Measurements from ENCODE around the gene ZNF324.

ZNF324 gene

DNA sequence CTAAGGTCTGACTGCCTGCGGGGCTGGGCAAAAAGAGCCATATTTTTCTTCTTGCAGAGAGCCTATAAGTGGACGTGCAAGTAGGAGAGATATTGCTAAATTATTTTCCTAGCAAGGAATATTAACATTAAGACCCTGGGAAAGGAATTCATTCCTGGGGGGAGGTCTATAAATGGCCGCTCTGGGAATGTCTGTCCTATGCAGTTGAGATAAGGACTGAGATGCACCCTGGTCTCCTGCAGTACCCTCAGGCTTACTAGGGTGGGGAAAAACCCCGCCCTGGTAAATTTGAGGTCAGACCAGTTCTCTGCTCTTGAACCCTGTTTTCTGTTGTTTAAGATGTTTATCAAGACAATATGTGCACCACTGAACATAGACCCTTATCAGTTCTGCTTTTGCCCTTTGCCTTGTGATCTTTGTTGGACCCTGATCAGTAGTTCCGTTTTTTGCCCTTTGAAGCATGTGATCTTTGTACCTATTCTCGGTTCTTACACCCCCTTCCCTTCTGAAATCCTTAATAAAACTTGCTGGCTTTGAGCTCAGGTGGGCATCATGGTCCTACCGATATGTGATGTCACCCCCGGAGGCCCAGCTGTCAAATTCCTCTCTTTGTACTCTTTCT lies 40.8 kb downstream of the ZNF324 start:
- DNase-seq, result peak; percentile 26

DNA sequence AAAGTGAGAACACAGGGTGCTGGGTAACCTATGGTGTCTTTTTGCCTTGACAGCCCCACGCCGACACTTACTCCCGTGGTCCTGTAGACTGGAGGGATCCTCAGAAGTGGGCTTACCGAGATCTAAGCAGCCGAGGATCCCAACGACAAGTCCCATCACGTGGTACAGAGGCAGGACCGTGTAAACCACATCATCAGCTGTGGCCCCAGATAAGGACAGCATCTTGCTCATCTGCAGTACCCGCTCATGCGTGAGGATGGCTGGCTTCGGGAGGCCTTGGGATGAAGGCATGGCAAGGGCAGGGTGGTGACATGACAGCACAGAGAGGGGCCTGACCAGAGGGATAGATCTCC lies 42.8 kb downstream of the ZNF324 start:
- peak; percentile 97 for DNase-seq

DNA sequence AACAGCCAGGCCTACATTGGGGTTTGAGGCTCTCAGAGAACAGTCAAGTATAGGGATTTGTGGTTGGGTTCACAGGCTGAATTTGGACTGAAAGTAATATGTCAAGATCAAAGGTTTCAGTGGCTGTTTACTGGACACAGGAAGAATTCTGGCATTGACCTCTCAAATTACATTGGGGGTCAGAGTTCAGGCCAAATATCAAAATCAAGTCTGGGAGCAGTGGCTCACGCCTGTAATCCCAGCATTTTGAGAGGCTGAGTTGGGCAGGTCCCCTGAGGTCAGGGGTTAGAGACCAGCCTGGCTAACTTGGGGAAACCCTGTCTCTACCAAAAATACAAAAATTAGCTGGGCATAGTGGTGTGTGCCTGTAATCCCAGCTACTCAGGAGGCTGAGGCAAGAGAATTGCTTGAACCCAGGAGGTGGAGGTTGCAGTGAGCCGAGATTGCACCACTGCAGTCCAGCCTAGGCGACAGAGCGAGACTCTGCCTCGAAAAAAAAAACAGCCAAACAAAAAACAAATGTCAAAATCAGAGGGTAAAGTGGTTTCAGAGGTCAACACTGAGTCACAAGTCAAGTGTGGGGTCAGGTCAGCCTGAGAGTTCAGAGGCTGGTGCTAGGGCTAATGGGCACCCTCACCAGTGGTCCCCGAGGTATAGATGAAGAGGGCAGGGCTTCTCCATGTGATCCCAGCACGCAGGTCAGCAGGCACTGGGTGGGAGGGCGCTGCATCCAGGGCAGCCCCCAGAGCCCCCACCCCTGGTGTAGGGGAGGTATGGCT lies 43.4 kb downstream of the ZNF324 start:
- DNase-seq, result no peak

DNA sequence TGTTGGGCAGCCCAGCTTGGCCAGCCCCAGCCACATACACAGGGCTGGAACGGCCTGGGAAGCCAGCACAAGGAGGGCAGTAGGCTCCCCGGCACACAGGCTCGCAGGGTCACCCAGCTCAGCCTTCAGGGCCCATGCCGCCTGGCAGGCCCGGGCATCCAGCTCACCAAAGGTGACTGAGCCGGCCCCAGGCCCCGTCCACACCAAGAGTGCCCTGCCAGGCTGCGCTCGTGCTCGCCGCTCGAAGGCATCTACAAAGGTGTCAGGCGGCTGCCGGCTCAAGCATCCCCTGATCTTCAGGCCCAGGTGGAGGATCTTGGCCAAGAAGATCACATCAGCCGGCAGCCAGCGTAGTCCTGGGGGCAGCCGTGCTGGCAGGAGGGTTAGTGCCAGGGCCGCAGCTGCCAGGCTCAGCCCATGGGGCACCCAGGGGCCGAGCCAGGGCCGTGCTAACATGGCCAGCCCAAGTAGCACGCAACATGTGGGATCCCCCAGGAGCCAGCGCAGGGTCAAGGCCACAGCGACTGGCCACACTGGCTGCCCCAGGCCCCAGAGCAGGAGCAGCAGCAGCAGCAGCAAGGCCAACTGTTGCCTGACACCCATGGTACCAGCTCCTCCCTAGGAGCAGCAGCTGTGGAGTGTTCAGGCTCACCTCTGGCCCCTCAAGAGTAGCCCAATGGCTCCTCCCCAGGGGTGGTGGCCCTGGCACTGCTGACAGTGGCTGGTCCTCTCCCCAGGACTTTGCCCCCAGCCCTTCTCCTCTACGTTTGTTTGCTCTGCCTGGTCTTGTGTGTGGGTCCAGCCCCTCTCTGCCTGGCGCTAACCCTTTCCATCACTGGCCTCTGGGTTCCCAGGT lies 44.7 kb downstream of the ZNF324 start, which contains the start of gene SLC27A5:
Gene SLC27A5, minus strand, starts transcription at position 640 of the 856 bp plus-strand sequence. Its CDS starts 37 bp downstream, at position 603.
- no peak for DNase-seq

DNA sequence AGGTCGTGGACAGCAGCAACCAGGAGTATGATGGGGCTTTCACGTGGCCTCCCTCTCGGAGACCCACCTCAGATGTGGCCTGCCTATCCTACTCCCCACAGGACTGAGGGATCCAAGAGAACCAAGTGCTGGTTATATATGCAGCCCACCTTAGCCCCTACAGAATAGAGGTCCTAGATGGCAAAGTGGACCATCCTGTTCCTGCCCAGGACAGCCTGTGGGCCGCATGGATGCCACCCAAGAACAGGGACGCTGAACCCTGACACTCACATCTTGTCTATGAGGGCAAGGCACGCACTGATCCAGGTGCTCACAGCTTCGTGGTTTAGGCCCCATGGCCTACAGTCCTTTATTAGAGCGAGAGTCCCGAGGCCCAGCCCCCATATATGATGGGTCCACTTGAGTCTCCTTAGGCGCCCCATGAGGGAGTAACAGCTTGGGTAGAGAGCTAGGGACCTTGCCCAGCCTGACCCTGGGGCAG lies 46.4 kb downstream of the ZNF324 start:
- DNase-seq, result no peak

DNA sequence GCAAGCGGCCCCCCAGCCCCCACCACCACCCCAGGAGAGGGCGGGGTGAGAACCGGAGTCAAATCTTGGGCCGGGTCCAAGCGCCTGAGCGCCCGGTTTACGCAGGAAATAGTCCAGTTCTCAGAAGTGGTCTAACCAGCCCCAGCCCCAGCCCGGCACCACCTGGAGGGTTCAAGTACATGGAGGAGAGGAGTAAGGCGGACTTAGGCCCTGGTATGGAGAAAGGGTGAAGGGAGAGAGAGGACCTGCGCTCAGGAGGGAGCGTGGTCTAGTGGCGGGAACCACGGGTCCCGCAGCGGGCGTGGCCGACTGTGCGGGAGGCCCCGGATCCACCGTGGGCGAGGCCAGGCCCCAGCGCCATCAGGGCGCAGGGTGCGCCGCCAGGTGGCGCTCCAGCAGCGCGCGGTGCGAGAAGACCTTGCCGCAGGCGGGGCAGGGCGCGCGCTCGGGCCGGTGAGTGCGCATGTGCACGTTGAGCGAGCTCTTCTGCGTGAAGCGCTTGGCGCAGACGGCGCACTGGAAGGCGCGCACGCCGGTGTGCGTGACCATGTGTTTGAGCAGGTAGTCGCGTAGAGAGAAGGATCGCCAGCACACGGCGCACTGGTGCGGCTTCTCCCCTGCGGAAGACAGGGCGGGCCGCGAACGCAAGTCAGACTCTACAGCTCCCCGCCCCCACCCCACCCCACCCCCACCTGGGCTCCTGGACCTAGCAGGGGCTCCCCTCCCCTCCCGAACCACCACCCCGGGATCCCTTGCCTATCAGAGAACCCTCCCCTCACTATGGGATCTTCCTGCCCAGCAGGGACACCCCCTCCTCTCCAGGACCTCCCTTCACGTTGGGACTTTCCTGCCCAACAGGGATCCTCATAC lies 47.0 kb downstream of the ZNF324 start:
- DNase-seq, result peak; percentile 99

DNA sequence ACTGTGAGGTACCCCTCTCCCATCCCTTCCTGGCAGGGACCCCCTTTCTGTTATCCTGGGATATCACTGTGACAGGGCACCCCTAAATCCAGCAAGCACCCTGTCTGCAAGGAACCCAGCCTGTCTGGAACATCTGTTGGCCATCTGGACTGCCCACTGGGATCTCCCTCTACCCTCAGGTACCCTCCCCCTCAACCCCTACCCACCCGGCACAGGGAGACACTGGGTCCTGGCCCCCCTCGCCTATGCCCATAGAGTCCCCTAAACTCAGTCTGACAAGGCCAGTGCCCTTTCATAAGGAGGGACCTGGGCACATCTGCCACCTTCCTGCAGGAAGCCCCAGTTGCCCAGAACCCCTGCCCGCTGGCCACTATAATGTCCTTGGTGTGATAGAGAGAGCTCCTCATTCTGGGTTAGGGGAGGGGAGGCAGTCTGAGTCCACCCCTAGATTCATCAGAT lies 47.7 kb downstream of the ZNF324 start:
- DNase-seq, result peak; percentile 37

DNA sequence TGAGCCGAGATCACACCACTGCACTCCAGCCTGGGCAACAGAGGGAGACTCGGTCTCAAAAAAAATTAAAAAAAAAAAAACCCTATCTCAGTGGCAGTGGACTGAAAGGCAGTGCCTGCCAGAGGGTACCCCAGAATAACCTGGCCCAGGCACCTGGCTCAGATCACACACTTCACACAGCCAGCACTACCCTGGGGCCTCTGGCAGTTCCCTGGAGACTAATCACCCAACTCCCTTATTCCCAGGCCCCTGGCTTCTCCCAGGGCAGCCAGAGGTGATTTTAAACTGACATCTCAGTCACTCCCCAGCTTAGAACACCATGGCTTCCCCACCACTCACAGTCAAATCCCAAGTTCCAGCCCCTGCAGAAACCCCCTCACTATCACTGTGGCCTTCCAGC lies 48.4 kb downstream of the ZNF324 start:
- DNase-seq, result no peak

DNA sequence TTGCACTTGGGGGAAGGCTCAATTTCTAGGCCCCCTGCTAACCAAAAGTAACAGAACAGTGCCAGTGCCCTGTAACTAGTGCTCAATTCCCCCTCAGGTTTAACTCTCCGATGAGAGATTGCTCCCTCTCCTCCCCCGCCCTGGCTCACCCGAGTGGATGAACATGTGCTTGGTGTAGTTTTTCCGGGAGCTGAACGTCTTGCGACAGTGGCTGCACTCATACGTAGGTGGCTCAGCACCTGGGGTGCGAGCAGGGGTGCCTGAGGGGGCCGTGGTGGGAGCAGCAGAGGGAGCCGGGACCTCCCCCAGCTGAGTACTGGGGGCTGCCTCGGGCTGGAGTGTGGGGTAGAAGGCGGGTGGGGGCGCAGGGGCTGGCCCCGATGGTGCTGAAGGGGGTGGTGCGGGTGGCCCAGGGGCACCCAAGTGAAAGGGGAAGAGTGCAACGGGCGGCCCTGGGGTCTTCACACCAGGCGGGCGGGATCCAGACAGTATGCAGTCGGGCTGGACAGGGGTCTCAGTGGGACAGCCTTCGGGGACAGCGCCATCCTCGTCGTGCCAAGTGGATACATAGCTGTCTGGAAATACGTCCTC lies 49.5 kb downstream of the ZNF324 start:
- DNase-seq, result no peak

DNA sequence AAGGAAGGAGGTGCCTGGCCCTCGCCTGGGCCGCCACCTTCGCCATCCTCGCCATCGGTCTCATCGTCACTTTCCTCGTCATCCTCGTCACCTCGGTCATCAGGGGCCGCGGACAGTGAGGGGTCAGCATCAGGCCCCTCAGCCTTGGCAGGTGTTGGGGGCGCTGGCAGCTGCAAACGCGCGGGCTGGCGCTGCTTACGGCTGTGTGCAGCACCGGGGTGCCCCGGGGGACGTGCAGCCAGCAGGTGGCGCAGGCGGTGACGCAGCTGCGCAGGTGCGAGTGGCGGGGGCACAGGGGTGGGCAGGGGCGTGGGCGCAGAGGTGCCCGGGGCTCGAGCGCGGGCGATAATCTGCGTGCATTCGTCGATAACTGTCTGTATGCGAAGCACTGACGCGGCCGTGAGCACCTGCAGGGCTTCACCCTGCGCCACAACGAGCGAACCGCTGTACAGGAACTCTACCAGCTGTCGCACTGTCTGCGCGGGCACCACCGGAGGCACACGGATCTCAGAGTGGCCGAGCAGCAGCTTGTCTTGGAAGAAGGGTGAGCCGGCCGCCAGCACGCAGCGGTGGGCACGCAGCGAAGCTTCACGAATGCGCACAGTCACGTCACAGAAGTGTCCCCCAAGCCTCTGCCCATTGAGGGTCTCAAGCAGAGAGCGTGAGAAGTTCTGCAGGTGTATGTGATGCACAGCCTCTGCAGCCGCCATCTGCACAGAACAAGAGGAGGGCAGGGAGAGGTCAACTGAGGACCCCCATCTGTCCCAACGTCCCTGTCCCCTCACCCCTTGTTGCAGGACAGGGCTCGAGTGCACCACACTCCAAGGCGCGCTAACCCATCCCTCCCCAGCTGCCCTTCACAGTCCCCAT lies 50.3 kb downstream of the ZNF324 start:
- no peak for DNase-seq

DNA sequence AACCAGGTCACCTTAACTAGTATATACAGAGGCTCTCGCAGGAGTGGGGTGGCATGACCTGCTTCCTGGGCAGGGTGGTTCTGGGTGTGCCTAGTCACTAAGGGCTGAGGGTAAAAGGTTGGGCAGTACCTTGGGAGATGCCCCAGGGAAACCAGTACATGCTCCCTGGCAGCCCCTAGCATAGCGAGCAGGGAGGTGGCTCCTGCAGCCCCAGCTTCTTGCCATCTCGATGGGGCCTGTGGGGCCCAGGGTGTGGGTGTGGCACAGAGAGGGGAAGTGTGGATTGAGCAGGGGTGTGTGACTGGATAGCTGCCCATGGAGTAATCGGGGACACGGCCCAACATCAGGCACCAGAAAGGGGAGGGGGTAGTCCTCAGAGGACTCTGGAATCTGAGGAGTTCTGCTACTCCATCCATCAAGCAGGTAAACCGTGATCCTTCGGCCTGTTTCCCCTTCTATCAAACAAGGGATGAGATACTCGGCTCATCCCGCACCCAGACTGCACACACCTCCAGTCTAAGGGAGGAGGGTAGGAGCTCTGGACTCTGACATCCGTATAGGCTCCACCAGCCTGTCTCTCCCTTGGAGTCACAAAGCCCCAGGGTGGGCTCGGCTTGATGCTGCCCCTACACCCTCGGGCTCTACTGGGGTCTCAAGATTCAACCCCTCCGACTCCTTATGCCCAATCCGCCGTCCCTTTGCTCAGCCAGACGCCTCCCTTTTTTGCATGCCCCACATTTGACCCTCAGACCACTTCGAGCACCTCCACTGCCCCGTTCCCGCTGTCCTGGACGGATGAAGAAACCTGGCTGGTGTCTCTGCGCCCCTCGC lies 51.6 kb downstream of the ZNF324 start:
- DNase-seq, result peak; percentile 61

DNA sequence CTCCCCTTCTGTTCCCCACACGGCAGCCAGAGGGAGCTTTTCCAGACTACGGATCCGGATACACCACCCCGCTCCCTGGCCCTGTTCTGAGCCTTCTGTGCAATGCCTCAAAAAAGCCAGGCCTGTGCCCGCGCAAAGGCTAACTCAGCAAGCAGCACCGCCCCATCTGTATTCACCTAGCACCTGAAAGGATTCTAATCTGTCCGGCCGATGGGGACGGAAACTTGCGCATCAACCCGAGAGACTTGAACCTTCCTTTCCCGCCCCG lies 52.1 kb downstream of the ZNF324 start:
- peak; percentile 89 for DNase-seq

DNA sequence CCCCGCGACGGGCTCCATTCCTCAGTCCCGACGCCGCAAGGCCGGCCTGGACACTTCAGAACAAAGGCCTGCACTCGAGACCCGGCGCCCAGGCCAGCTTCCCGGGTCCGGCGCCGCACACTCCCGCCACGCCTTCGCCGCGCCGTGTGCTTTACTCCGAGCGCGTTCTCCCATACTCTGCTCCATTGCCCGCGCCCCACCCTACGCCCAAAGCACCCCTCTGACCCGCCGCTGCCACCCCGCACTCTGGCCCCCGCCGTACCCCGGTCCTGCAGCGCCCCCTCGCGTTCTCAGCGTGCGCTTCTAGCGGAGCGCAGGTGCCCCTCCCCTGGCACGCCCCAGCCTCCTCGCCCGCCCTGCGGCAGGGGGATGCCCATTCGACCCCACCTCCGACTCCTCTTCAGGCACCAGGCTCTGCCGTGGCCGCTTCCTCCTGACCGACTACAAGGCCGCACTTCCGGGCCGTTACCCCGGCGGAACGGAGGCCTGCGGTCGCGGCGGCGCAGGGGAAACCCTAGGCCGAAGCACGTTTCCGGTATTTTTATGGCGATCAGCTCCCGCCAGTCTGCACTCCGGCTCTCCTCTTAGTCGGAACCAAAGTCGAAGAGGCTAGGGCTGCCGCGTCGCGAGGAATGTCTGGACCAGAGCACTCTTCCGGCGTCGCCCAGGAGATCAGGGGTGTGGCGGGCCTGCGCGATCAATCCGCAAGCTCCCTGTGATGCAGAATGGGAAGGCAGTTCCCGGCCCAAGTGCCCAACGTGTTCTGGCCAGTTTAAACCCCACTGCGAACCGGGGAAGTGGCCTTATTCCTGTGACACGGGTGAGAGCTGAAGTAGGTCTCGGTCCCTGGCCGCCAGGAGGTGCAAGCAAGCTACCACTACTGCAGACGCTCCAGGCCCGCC lies 52.7 kb downstream of the ZNF324 start, which contains the start of gene ZBTB45:
Gene ZBTB45, minus strand, starts transcription at position 456 of the 902 bp plus-strand sequence. CDS start 2,137 bp downstream, outside the sequence.
- DNase-seq, result peak; percentile 99

DNA sequence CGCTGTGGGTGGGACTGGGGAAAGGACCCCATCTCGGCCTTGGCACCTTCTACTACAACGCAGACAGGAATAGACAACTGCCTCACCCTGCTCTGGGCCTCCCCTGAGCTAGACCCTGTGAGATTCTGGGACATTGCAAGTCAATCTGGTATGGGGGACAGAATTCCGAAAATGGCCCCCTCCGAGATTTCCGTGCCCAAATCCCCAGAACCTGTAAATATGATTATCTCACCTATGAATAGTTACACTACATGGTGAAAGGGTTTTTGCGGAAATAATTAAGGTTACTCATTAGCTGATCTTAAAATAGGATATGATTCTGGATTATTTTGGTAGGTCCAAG lies 53.3 kb downstream of the ZNF324 start:
- DNase-seq, result no peak

DNA sequence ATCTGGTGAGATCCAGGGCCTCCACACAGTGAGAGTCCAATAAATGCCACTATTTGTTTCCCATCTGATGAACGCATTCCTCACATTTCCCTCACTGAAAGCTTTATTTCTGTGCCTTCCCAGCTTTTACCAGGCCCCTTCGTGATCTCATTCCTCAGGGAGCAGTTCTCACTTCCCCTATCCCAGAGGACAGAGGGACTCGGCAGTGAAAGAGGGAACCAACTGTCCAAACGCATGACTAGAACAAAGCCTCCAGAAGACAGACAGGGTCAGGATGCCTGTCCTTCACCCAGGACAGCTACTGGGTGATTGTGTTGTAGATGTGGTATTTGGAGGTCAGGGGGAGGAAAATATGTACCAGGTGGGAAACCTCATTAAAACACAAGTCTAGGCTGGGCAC lies 54.8 kb downstream of the ZNF324 start:
- DNase-seq, result no peak

DNA sequence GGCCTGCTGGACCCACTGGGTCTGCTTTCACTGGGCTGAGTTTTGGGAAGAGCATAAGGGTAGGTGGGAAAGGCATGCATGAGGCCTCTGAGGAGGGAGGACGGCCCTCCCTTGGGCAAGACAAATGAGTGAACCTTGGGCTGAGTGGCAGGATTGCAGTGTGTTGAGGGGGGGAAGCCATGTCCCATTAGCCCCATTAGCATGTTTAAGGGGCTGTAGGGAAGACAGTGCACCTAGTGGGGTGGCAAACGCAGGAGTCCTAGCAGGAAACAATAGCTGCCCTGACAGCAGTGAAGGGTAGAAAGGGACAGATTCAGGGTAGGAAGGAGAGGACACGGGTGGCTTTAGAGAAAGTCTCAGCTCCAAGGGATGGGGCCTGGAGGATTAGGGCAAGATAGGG lies 55.8 kb downstream of the ZNF324 start:
- no peak for DNase-seq
